ENCODE results near the gene FAF2.

- TF ChIP-seq CTCF (IDR thresholded peaks at IDR 0.05) (no peak), POLR2A (IDR thresholded peaks at IDR 0.05) (no peak)
These were observed 93.4 kb downstream of the FAF2 start for GRCh38 chr5:176541338-176542134.
